CD4-positive, alpha-beta T cell treated with Interleukin-2 at 100 ng/mL for 4 hours (primary cell): ENCODE data around the gene LUC7L2.
A peak's percentile ranks its signal among the peaks of the same experiment; 100 is the strongest.
"Not testable (repeated sequence)": the region's sequence is repeated elsewhere in the genome, so short reads cannot be mapped to it uniquely, and the experiment has no call there.

ENCODE experiments used
- DNase-seq: peaks from one replicate; pipeline ENCODE4 v3.0.0-alpha.2; 2020; ENCODE audit warnings: low spot score

Gene LUC7L2

DNA sequence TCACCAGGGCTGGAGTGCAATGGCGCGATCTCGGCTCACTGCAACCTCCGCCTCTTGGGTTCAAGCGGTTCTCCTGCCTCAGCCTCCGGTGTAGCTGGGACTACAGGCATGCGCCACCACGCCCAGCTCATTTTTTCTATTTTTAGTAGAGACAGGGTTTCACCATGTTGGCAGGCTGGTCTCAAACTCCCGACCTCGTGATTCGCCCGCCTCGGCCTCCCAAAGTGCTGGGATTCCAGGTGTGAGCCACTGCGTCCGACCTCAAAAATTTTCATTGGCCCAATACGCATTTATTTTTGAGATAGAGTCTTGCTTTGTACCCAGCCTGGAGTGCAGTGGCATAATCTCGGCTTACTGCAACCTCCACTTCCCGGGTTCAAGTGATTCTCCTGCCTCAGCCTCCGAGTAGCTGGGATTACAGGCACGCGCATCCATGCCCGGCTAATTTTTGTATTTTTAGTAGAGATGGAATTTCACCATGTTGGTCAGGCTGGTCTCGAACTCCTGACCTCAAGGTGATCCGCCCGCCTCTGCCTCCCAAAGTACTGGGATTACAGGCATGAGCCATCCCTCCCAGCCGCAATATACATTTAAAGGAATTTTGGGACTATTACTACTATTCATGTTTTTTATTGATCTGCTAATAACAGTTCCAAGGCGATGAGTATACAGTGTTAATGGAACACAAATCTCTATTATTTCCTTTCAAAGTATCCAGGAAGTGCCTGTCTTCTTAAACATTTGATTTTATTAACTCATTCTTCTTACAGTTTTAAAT, 1.8 kb upstream of the LUC7L2 start:
- not testable (repeated sequence) for DNase-seq

- peak; percentile 31 for DNase-seq
Measured at GRCh38 chr7:139358541-139359365, 941 bp upstream of the LUC7L2 start.

DNA sequence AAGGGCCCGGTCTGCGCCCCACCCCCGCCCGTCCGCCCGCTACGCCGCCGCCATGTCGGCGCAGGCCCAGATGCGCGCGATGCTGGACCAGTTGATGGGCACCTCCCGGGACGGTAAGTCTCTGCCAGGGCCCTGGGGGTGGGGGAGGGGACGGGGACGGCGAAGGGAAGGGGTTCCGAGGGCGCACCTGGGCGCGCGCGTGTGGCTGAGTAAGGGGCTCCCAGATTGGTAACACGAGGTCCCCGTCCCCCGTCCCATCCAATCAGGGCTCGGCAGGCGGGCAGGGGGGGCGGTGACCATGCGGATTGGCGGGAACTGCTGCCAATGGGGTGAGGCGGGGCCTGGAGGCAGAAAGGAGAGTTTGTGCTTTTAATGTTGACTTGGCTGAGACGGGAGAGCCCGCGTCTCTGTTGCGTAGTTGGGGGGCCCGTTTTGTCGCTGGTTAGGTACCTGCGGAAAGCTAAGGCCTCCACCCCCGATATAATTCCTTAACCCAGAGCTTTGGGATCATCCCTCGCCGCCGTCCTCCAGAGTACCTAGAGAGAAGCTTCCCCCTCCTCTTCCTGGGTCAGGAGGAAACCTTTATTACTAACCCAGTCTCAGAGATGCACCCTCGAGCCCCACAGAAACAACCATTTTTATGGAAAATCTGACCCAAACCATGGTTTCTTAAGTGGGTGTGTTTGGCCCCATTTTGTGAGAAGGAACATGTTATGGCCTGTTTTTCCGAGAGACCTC, 685 bp downstream of the LUC7L2 start:
- DNase-seq, result peak; percentile 97

GRCh38 chr7:139360948-139361307, 1.2 kb downstream of the LUC7L2 start:
- no peak for DNase-seq

- DNase-seq, result no peak
Measured at GRCh38 chr7:139361523-139361922, 1.8 kb downstream of the LUC7L2 start.

- no peak for DNase-seq
Measured at GRCh38 chr7:139362302-139362701, 2.6 kb downstream of the LUC7L2 start.

GRCh38 chr7:139362981-139363380, 3.3 kb downstream of the LUC7L2 start:
- DNase-seq, result no peak

- DNase-seq, result no peak
Measured at GRCh38 chr7:139365336-139365735, 5.6 kb downstream of the LUC7L2 start.

DNA sequence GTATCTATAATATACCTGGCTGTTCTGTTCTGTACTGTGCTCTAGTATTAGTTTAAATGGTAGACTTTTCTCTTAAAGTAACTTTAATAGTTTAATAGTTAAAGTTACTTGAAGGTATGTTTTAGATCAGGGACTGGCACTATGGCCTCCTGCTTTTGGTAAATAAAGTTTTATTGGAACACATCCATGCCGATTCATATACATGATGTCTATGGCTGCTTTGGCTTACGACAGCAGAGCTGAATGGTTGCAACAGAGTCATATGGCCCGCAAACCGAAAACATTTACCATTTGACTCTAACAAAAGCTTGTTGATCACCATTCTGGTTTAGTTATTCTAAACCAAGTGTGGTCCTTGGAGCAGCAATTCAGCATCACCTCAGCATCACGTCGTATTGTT, 6.7 kb downstream of the LUC7L2 start:
- DNase-seq, result no peak

- no peak for DNase-seq
Measured at GRCh38 chr7:139367438-139368155, 7.9 kb downstream of the LUC7L2 start.

- no peak for DNase-seq
Measured at GRCh38 chr7:139370301-139370942, 10.7 kb downstream of the LUC7L2 start.

- DNase-seq, result no peak
Measured at GRCh38 chr7:139370943-139371313, 11.2 kb downstream of the LUC7L2 start.

DNA sequence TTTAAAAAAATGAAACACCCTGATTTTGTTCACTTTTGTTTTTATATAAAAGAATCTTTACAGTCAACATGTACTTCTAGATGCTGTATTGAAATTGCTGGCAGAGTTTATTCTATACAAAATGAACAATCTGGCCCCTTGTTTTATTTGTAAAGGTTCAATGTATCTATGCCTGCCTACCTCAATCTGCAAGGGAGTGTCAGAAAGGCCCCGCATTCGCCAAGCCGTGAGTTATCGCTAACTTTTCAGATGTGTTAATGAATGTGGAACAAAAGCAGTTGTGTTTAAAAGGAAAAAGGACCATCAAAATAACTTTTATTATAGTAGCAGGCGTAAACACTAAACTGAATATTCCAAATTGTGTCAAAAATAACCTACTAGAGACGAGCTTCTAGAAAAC, 14.6 kb downstream of the LUC7L2 start:
- no peak for DNase-seq

DNA sequence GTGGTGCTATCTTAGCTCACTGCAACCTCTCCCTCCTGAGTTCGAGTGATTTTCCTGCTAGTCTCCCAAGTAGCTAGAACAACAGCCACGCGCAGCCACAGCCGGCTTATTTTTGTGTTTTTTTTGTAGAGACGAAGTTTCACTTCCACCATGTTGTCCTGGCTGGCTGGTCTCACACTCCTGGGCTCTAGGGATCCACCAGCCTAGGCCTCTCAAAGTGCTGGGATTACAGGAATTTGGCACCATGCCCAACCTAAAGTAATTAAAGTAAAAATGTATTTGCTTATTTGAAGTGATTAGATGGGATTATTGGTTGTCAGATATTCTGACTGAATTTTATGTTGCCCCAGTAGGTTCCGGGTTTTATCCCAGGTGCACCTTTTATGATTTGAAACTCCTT, 22.7 kb downstream of the LUC7L2 start:
- DNase-seq, result no peak

GRCh38 chr7:139384611-139385010, 24.9 kb downstream of the LUC7L2 start:
- DNase-seq, result no peak

- no peak for DNase-seq
Measured at GRCh38 chr7:139387594-139387993, 27.9 kb downstream of the LUC7L2 start.

GRCh38 chr7:139389091-139389490, 29.4 kb downstream of the LUC7L2 start:
- no peak for DNase-seq

GRCh38 chr7:139389774-139390173, 30.1 kb downstream of the LUC7L2 start:
- DNase-seq, result no peak

DNA sequence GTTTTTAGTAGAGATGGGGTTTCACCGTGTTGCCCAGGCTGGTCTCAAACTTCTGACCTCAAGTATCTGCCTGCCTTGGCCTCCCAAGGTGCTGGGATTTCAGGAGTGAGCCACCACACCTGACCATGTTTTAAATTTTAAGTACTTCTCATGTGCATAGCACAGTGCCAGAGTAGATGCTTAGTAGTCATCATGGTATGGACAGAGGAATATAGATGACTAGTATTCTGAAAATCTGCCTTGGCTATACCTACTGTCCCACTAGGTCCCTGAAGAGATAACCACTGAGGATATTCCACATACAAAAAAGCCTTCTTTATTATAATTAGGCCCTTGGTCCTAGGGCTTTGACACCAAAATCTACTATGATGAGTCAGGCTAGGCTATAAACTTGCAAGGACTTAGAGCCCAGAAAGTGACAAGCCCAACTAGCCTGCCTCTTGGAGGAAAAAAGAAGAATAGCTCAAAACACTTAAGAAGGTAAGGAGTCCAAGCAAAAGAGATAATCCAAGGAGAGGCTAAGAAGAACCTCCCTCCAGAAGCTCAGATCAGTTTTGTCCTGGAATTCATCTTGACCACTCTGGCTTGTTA, 34.0 kb downstream of the LUC7L2 start:
- DNase-seq, result no peak

- peak; percentile 22 for DNase-seq
Measured at GRCh38 chr7:139394540-139394939, 34.8 kb downstream of the LUC7L2 start.

GRCh38 chr7:139396323-139396951, 36.7 kb downstream of the LUC7L2 start:
- no peak for DNase-seq
